Measurements from ENCODE around the gene SLC36A2. TPM values are rescaled to one million over a fixed set of nuclear protein-coding genes. Genes with fewer than 3 reads are reported as not detected.
"Not testable (repeated sequence)": the region's sequence is repeated elsewhere in the genome, so short reads cannot be mapped to it uniquely, and the experiment has no call there.

SLC36A2 gene
- total and polyA plus RNA-seq, 2 donors (not counting 1 experiment from before 2014, with no cell fraction given), result not detected

DNA sequence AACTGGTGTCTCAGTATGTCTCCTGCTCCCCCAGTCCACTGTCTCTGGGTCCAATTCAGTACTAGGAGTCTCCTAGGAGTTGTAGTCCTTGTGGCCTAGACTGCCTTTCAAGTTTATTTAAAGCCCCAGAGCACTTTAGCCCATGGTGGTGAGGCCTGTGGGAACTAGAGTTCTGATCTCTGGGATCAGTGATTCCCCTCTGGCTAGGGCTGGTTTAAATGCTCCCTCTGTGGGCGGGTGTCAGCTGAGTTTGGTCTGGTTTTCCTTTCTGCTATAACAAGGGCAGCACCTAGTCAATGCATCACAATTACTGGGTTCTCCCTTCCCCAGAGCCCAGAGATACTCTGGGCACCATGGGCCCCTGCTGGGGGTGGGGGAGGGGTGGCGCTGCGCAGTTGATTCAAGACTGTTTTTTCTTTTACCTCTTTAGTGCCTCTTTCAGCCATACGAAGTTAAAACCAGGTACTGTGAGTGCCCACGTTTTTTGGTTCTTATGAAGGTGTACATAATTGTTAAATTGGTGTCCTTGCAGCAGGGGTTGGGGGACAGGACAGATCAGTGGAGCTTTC lies 34.5 kb downstream of the SLC36A2 start:
- Histone ChIP-seq H4K20me1 (ENCODE audit: control insufficient read depth, extremely low read depth, insufficient read depth, low read length) (no peaks in the 10 kb centered on the region), H3K9ac (ENCODE audit: insufficient read depth, low read length) (no peak overlapping the region), H3K4me1 (ENCODE audit: control insufficient read depth, extremely low read depth, insufficient read depth, low read length) (no peaks in the 10 kb centered on the region), H3K27ac (ENCODE audit: insufficient read depth, low read length) (no peak overlapping the region), H3K27me3 (ENCODE audit: control insufficient read depth, insufficient read depth, low read length) (no peaks in the 10 kb centered on the region), H3K36me3 (ENCODE audit: control insufficient read depth, insufficient read depth, low read length) (no peaks in the 10 kb centered on the region), H3K9me3 (ENCODE audit: control insufficient read depth, insufficient read depth, low read depth, low read length) (no peaks in the 10 kb centered on the region), H3K4me2 (ENCODE audit: extremely low read depth, insufficient read depth, low read length) (no peak overlapping the region), H3K4me3 (replicated peaks in 1 of 4; ENCODE audit: control extremely low read depth in 1 of 4, insufficient read depth in 1 of 4, low read depth in 3 of 4, low read length in 4 of 4) (no peak overlapping the region), H2AFZ (ENCODE audit: low read length) (no peak overlapping the region), H3K79me2 (ENCODE audit: control insufficient read depth, insufficient read depth, low read length) (no peaks in the 10 kb centered on the region)
- TF ChIP-seq EZH2 (IDR thresholded peaks at IDR 0.05; ENCODE audit: low read length, missing control alignments), result no peak
- DNase-seq (ENCODE audit: low read depth in 2 of 2), result no peak

DNA sequence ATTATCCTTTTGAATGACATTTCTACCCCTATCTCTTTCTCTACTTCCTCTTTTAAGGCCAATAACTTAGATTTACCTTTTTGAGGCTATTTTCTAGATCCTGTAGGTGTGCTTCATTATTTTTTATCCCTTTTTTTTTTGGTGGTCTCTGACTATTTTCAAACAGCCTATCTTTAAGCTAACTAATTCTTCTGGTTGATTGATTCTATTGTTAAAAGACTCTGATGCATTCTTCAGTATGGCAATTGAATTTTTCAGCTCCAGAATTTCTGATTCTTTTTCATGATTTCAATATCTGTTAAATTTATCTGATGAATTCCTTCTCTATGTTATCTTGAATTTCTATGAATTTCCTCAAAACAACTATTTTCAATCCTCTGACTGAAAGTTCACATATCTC lies 36.4 kb downstream of the SLC36A2 start:
- no peaks in the 10 kb centered on the region for H3K27me3 ChIP-seq (ENCODE audit: control insufficient read depth, insufficient read depth, low read length)
- H3K79me2 ChIP-seq (ENCODE audit: control insufficient read depth, insufficient read depth, low read length), result no peaks in the 10 kb centered on the region
- DNase-seq (ENCODE audit: low read depth in 2 of 2), result no peak
- no peaks in the 10 kb centered on the region for H3K36me3 ChIP-seq (ENCODE audit: control insufficient read depth, insufficient read depth, low read length)
- no peaks in the 10 kb centered on the region for H4K20me1 ChIP-seq (ENCODE audit: control insufficient read depth, extremely low read depth, insufficient read depth, low read length)
- no peaks in the 10 kb centered on the region for H3K9me3 ChIP-seq (ENCODE audit: control insufficient read depth, insufficient read depth, low read depth, low read length)
- no peaks in the 10 kb centered on the region for H3K4me1 ChIP-seq (ENCODE audit: control insufficient read depth, extremely low read depth, insufficient read depth, low read length)
- no peak overlapping the region for H3K4me2 ChIP-seq (ENCODE audit: extremely low read depth, insufficient read depth, low read length)
- TF ChIP-seq EZH2 (IDR thresholded peaks at IDR 0.05; ENCODE audit: low read length, missing control alignments) (no peak), CTCF (conservative IDR thresholded peaks at IDR 0.05 in 1 of 2, IDR thresholded peaks at IDR 0.05 in 1 of 2; ENCODE audit: low read depth in 1 of 2, low read length in 2 of 2) (no peak)
- H3K4me3 ChIP-seq (replicated peaks in 1 of 4; ENCODE audit: control extremely low read depth in 1 of 4, insufficient read depth in 1 of 4, low read depth in 3 of 4, low read length in 4 of 4), result no peak overlapping the region
- H2AFZ ChIP-seq (ENCODE audit: low read length), result no peak overlapping the region
- no peak overlapping the region for H3K9ac ChIP-seq (ENCODE audit: insufficient read depth, low read length)
- no peak overlapping the region for H3K27ac ChIP-seq (ENCODE audit: insufficient read depth, low read length)

- not testable (repeated sequence) for DNase-seq (ENCODE audit: low read depth in 2 of 2); H2AFZ ChIP-seq (ENCODE audit: low read length)
These were observed 37.5 kb downstream of the SLC36A2 start for GRCh38 chr5:151309821-151310220.

GRCh38 chr5:151309266-151309665 lies 38.1 kb downstream of the SLC36A2 start:
- DNase-seq (ENCODE audit: low read depth in 2 of 2), result not testable (repeated sequence)

More at GRCh38 chr5:151309821-151310220, 37.5 kb downstream of the SLC36A2 start:
- not testable (repeated sequence) for H3K4me3 ChIP-seq (replicated peaks in 1 of 4; ENCODE audit: control extremely low read depth in 1 of 4, insufficient read depth in 1 of 4, low read depth in 3 of 4, low read length in 4 of 4); H3K79me2 ChIP-seq (ENCODE audit: control insufficient read depth, insufficient read depth, low read length); H3K4me1 ChIP-seq (ENCODE audit: control insufficient read depth, extremely low read depth, insufficient read depth, low read length); H3K36me3 ChIP-seq (ENCODE audit: control insufficient read depth, insufficient read depth, low read length); H3K9me3 ChIP-seq (ENCODE audit: control insufficient read depth, insufficient read depth, low read depth, low read length); H3K4me2 ChIP-seq (ENCODE audit: extremely low read depth, insufficient read depth, low read length); H4K20me1 ChIP-seq (ENCODE audit: control insufficient read depth, extremely low read depth, insufficient read depth, low read length); H3K27ac ChIP-seq (ENCODE audit: insufficient read depth, low read length); H3K9ac ChIP-seq (ENCODE audit: insufficient read depth, low read length); H3K27me3 ChIP-seq (ENCODE audit: control insufficient read depth, insufficient read depth, low read length)

More at GRCh38 chr5:151309266-151309665, 38.1 kb downstream of the SLC36A2 start:
- H3K9ac ChIP-seq (ENCODE audit: insufficient read depth, low read length); H3K4me3 ChIP-seq (replicated peaks in 1 of 4; ENCODE audit: control extremely low read depth in 1 of 4, insufficient read depth in 1 of 4, low read depth in 3 of 4, low read length in 4 of 4); H3K79me2 ChIP-seq (ENCODE audit: control insufficient read depth, insufficient read depth, low read length); H3K36me3 ChIP-seq (ENCODE audit: control insufficient read depth, insufficient read depth, low read length); H2AFZ ChIP-seq (ENCODE audit: low read length); H3K4me2 ChIP-seq (ENCODE audit: extremely low read depth, insufficient read depth, low read length); H3K9me3 ChIP-seq (ENCODE audit: control insufficient read depth, insufficient read depth, low read depth, low read length); H4K20me1 ChIP-seq (ENCODE audit: control insufficient read depth, extremely low read depth, insufficient read depth, low read length); H3K4me1 ChIP-seq (ENCODE audit: control insufficient read depth, extremely low read depth, insufficient read depth, low read length); H3K27ac ChIP-seq (ENCODE audit: insufficient read depth, low read length); H3K27me3 ChIP-seq (ENCODE audit: control insufficient read depth, insufficient read depth, low read length): not testable (repeated sequence)
